HEK293T (cell line): ENCODE results near the gene ANXA1.

Experiments used
- CTBP1 ChIP-seq: fragments of 450-650 bp; IDR thresholded peaks from 2 replicates; pipeline ENCODE4 v1.6.1; 2016; ENCODE audit warnings: borderline replicate concordance
- ELF4 ChIP-seq: fragments of 450-650 bp; IDR thresholded peaks from 2 replicates; pipeline ENCODE4 v1.6.1; 2017; ENCODE audit warnings: antibody characterized with exemption
- FOXA1 ChIP-seq: fragments of 450-650 bp; IDR thresholded peaks from 2 replicates; pipeline ENCODE4 v1.6.1; 2016; ENCODE audit warnings: mild to moderate bottlenecking
- FOXM1 ChIP-seq: fragments of 450-650 bp; IDR thresholded peaks from 2 replicates; pipeline ENCODE4 v1.6.1; 2017; ENCODE audit warnings: mild to moderate bottlenecking, borderline replicate concordance
- HDGF ChIP-seq: fragments of 450-650 bp; IDR thresholded peaks from 2 replicates; pipeline ENCODE4 v1.6.1; 2017; ENCODE audit warnings: antibody characterized with exemption, borderline replicate concordance
- NFRKB ChIP-seq: fragments of 450-650 bp; IDR thresholded peaks from 2 replicates; pipeline ENCODE4 v1.6.1; 2016; ENCODE audit warnings: mild to moderate bottlenecking, moderate library complexity
- PKNOX1 ChIP-seq: fragments of 450-650 bp; IDR thresholded peaks from 2 replicates; pipeline ENCODE4 v1.6.1; 2016
- SP1 ChIP-seq: fragments of 450-650 bp; IDR thresholded peaks from 2 replicates; pipeline ENCODE4 v1.6.1; 2017
- SUZ12 ChIP-seq: fragments of 450-650 bp; IDR thresholded peaks from 2 replicates; pipeline ENCODE4 v1.6.1; 2016; ENCODE audit warnings: mild to moderate bottlenecking

- no peak for TF ChIP-seq ELF4
- no peak for TF ChIP-seq FOXA1
- TF ChIP-seq HDGF = no peak
- TF ChIP-seq CTBP1 = no peak
- TF ChIP-seq SP1 = no peak
- TF ChIP-seq NFRKB = no peak
- no peak for TF ChIP-seq FOXM1
- no peak for TF ChIP-seq SUZ12
- no peak for TF ChIP-seq PKNOX1
Observed at GRCh38 chr9:73176450-73176875, 24.8 kb downstream of the ANXA1 start.
